ENCODE data around the gene CBLC.

DNA sequence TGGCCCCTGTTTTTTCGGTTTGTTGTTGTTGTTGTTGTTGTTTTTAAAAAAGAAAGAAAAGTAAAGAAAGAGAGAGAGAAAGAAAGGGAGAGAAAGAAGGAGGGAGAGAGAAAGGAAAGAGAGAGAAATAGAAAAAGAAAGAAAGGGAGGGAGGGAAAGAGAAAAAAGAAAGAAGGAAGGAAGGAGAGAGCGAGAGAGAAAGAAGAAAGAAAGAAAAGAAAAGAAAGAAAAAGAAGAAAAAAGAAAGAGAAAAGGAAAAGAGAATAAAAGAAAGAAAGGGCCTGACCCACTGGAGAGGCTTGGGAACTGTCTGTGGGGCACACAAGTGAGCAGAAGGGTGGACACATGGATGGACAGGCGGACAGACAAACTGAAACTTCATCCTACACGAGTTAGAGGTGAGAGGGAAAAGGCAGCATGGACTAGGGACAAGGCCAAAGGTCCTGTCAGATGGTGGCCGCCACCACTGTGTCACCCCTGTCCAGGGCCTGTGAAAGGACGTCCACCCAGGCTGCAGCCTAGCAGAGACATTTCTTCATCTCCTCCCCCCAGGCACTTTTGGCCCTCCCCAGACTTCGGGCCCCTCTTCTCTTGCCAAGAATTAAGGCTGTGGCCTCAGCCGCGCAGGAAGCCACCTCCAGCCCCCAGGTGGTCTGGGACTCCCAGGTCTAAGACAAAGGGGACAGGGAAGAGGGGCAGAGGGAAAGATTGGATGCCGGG lies 22.1 kb downstream of the CBLC start:
- TF ChIP-seq POLR2A (IDR thresholded peaks at IDR 0.05; ENCODE audit: low read depth, low read length) (no peak), BACH1 (IDR thresholded peaks at IDR 0.05; ENCODE audit: borderline replicate concordance) (no peak), POLR2AphosphoS5 (IDR thresholded peaks at IDR 0.05; ENCODE audit: low read length) (no peak), DPF2 (IDR thresholded peaks at IDR 0.05) (no peak), SREBF2 (IDR thresholded peaks at IDR 0.05; ENCODE audit: low read length) (no peak), CBFB (IDR thresholded peaks at IDR 0.05; ENCODE audit: low read depth) (no peak), BCLAF1 (IDR thresholded peaks at IDR 0.05) (no peak), CHD2 (IDR thresholded peaks at IDR 0.05; ENCODE audit: borderline replicate concordance, low read depth, low read length) (no peak), ZNF274 (IDR thresholded peaks at IDR 0.05; ENCODE audit: insufficient read depth, insufficient read length) (no peak)
- TF ChIP-seq, protein P1, sequence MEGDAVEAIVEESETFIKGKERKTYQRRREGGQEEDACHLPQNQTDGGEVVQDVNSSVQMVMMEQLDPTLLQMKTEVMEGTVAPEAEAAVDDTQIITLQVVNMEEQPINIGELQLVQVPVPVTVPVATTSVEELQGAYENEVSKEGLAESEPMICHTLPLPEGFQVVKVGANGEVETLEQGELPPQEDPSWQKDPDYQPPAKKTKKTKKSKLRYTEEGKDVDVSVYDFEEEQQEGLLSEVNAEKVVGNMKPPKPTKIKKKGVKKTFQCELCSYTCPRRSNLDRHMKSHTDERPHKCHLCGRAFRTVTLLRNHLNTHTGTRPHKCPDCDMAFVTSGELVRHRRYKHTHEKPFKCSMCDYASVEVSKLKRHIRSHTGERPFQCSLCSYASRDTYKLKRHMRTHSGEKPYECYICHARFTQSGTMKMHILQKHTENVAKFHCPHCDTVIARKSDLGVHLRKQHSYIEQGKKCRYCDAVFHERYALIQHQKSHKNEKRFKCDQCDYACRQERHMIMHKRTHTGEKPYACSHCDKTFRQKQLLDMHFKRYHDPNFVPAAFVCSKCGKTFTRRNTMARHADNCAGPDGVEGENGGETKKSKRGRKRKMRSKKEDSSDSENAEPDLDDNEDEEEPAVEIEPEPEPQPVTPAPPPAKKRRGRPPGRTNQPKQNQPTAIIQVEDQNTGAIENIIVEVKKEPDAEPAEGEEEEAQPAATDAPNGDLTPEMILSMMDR (IDR thresholded peaks at IDR 0.05 in 2 of 3, conservative IDR thresholded peaks at IDR 0.05 in 1 of 3; ENCODE audit: control insufficient read depth in 2 of 3, extremely low read depth in 1 of 3, insufficient read depth in 1 of 3, low read depth in 3 of 3, low read length in 3 of 3) = no peak
- TF ChIP-seq, protein P2, sequence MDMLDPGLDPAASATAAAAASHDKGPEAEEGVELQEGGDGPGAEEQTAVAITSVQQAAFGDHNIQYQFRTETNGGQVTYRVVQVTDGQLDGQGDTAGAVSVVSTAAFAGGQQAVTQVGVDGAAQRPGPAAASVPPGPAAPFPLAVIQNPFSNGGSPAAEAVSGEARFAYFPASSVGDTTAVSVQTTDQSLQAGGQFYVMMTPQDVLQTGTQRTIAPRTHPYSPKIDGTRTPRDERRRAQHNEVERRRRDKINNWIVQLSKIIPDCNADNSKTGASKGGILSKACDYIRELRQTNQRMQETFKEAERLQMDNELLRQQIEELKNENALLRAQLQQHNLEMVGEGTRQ (IDR thresholded peaks at IDR 0.05; ENCODE audit: borderline replicate concordance, low read depth, low read length) = no peak

Data from GM12878 (cell line).